GM10266 (cell line): Measurements from ENCODE around the gene SLC33A1.

ENCODE experiments used
- DNase-seq: peaks from one replicate; pipeline ENCODE4 v3.0.0; 2012; ENCODE audit errors: extremely low spot score
- TF ChIP-seq, protein P1 (sequence below): IDR thresholded peaks from 2 replicates; pipeline ENCODE4 v1.5.1; 2012; ENCODE audit warnings: mild to moderate bottlenecking, low read depth; ENCODE audit not compliant: control insufficient read depth, insufficient read depth; ENCODE audit errors: missing control alignments

SLC33A1 gene

DNA sequence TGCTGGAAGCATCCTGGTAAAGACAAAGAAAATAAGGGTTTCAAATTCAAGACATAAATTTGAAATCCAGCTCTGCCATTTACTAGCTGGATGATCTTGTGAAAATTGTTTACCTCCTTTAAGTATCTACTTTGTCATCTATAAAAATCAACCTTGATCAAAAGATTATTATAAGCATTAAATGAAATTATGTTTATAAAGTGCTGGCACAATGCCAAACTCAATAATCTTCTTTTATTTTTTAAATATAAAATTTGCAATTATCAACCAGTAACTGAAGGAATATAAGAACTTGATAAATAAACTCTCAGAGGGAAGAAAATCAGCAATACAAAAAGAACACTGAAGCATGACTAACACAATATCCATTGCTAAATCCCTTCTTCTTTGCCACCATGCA lies 73.9 kb downstream of the SLC33A1 start:
- no peak for DNase-seq
- TF ChIP-seq, protein P1, sequence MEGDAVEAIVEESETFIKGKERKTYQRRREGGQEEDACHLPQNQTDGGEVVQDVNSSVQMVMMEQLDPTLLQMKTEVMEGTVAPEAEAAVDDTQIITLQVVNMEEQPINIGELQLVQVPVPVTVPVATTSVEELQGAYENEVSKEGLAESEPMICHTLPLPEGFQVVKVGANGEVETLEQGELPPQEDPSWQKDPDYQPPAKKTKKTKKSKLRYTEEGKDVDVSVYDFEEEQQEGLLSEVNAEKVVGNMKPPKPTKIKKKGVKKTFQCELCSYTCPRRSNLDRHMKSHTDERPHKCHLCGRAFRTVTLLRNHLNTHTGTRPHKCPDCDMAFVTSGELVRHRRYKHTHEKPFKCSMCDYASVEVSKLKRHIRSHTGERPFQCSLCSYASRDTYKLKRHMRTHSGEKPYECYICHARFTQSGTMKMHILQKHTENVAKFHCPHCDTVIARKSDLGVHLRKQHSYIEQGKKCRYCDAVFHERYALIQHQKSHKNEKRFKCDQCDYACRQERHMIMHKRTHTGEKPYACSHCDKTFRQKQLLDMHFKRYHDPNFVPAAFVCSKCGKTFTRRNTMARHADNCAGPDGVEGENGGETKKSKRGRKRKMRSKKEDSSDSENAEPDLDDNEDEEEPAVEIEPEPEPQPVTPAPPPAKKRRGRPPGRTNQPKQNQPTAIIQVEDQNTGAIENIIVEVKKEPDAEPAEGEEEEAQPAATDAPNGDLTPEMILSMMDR = no peak

DNA sequence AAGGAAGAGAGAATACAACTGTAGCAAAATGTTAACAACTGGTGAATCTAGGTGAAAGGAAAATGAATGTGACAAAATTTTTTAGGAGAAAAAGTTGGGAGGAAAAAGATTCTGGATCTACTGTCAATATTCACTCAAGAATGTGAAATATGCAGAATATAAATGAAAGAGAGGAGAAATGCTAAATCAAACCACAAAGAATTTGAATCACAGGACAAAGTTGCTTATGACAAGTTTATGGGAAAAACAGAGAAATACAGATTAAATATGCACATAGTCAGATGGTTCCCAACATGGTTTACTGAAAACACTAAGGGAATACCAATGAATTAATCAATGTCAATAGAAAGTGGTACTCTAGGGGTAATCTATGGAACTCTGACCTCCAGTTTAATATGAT lies 75.8 kb downstream of the SLC33A1 start:
- TF ChIP-seq, protein P1 = no peak
- no peak for DNase-seq

DNA sequence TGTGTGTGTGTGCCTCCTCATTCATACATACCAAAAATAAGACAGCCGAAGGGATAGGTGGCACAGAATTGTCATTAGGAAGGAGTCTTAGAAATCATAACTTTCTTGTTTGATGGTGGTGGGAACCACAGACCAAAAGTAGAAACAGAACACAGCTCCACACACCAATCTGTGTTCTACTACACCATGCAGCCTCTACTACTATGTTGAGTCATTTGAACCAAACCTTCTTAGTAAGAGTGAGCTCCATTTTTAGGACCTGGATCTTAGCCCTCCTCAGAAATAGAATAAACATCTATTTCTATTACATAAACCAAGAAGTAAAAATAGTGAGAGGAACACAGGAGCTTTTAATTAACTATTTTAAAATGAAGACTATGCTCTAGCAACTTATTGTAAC lies 81.4 kb downstream of the SLC33A1 start:
- TF ChIP-seq, protein P1 = no peak
- DNase-seq = no peak

DNA sequence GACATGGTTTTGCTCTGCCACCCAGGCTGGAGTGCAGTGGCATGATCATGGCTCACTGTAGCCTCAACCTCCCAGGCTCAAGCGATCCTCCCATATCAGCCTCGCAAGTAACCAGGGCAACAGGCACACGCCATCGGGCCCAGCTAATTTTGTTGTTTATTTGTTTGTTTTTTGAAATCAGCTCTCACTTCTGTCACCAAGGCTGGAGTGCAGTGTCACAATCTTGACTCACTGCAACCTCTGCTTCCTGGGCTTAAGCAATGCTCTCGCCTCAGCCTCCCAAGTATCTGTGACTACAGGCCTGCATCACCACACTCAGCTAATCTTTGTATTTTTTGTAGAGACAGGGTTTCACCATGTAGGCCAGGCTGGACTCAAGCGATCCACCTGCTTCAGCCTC lies 83.1 kb downstream of the SLC33A1 start:
- TF ChIP-seq, protein P1 = no peak
- DNase-seq = no peak
